Medulla oblongata (tissue), 1 donor: Measurements from ENCODE around the gene SHROOM4.

Source experiments
- DNase-seq: peaks from one replicate; pipeline ENCODE4 v3.0.0-alpha.2; 2015; ENCODE audit errors: extremely low spot score

Gene SHROOM4

DNA sequence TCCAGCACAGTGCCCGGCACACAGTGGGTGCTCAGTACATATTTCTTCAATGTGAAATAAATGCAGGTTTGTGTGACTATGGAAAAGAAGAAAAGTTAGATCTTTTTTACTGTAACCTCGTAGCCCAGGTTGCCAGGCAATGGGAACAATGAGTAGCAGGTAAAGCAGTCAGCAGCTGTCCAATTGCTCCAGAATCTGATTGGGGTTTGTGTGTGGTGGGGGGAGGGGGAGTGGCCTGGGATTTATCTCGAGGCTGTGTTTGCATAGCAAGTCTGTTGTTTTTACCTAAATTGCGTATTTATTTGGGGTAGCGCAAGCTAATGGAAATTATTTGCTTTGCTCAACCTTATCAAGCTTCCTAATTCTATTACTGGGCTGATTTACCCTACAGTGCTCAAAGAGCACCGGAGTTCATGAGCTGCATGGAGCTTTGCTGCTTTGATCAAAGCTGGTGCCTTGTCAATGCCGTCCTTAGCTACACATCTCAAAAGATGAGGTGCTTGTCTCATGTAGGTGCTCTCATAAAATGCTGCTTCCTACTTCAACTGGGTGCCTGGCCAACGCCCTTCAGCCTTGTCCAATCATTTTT lies 198.3 kb downstream of the SHROOM4 start:
- DNase-seq = no peak

DNA sequence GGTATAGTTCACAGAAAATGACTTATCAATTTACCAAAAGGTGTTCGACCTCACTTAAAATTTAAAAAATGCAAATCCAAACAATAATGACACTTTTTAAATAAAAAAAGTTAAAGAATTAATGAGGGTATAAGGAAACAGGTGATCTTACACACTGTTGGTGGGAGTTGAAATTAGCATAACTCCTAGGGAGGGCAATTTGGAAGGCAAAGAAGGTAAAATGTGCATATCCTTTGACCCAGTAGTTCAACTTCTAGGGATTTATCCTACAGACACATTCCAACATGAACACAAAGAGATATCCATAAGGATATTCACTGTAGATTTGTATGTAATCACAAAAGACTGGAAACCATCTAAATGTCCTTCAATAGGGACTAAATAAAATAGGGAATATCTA lies 199.5 kb downstream of the SHROOM4 start:
- DNase-seq = no peak

DNA sequence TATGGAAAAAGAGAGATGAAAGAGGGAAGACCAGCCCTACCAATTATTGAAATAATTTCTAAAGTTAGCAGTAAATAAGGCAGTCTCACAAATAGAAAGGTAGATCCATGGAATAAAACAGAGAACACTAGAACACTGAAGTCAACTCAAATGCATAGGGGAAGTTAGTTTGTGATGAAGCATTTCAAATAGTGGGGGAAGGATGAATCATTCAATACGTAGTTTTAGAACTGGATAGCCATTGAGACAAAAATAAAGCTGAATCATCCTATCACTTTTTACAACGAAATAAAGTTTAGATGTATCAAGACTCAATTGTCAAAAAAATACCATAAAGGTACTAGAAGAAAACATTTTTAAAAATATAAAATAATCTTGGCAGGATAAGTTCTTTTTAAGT lies 200.1 kb downstream of the SHROOM4 start:
- DNase-seq = no peak

DNA sequence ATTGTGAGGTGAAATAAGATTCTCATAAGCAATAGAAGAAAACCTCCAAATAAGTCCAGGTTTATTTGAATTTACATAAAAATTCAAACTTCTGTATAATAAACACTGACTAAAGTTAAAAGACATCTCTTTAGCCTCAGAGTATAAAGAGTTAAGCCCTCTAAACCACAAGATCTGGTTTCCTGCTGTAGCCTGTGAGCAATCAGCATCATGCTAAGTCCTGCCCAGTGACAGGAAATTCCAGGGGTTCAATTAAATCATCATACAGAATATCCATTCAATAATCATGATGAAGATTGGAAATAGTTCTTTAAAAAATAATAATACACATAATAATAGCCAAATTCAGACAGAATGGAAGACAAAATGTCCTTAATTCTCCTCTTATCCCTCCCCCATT lies 204.2 kb downstream of the SHROOM4 start:
- no peak for DNase-seq

DNA sequence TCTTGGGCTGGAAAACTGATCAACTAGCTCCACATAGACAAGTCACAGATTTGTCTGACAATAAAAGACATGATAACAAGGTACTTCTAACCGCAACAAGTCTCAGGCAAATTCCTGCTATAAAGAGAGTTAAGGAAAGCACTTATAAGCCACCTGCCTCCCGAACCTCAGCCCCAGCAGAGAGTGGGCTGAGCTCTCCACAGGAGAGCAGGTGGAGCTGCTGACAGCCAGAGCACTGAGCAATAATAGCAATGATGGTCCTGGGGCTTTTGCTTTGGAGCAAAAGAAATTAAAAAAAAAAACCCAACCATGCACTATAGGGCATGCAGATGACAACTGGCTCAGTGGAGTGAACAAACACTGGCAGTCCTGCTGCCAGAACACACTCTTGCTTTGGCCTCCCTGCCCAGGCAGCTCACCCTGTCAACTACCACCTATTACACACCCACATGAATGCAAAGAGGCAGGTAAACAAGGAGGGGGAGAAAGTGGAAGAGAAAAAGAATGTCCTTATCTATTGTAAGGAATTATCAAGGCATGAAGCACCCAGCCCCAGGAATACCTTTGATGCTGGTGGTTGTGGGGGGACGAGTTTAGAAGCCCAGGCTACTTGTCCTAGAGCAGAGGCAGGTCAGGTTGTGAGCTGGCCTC lies 207.6 kb downstream of the SHROOM4 start:
- no peak for DNase-seq

DNA sequence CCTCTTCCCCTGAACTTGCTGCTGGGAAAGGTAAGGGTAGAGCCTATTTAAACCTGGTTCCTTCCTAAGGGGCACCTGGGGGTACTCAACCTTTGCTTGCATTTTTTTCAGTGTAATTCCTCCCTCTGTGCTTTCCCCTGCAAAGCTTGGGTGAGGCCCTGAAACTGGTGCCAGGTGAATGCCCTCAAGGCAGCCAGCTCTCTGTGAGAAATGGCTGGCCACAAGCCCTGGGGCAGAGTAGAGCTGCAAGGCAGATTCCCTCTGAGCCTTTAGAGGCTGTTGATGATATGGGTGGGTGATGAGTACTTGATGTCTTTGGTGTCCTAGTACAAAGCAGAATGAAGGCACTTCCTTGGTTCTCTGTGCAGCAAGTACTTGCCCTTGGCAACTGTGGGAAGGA lies 217.9 kb downstream of the SHROOM4 start:
- DNase-seq = no peak

DNA sequence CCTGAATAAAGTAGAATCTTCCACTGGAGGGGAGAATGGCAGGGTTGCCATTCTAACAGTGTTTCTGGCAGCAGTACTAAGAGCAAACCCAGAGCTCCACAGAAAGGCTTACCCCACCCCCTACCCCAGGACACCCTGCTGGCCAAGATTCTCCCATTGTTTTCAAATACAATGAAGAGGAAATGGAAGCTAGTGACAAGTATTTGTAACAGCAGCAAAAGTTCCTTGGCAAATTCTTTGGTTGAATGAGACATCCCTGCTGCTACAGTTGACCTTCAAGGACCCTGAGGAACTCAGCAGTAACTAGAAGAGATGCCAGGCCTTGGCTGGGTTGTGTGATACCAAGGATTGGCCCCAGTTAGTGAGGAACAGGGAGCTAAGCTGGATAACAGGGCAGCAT lies 219.2 kb downstream of the SHROOM4 start:
- no peak for DNase-seq

DNA sequence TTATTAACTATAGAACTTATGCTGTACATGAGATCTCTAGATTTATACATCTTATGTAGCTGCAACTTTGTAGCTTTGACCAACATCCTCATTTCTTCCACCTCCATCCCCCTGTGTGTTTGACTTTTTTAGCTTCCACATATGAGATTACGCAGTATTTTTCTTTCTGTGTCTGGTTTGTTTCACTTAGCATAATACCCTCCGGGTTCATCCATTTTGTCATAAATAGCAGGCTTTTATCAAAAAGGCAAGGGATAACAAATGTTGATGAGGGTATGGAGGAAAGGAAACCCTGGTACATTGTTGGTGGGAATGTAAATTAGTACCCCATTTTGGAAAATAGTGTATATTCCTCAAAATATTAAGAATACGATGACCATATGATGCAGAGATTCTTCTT lies 227.0 kb downstream of the SHROOM4 start:
- no peak for DNase-seq

DNA sequence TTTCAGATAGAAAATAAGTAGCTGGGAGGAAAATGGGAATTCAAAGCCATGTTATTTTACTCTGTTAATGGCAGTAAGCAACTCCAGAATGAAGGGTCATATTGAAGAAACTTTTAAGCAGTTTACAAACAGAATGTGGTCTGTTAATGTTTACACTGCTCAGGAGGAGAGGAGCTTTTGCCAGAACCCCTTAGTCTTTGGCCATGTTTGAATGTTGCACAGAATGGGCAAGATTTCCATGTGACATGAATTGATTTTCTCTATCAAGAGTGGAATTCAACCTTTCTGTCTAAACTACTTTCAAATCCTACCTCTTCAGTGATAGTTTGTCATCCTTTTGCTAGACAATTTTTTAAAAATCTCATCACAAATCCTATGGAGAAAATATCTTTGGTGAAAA lies 227.6 kb downstream of the SHROOM4 start:
- DNase-seq = no peak

DNA sequence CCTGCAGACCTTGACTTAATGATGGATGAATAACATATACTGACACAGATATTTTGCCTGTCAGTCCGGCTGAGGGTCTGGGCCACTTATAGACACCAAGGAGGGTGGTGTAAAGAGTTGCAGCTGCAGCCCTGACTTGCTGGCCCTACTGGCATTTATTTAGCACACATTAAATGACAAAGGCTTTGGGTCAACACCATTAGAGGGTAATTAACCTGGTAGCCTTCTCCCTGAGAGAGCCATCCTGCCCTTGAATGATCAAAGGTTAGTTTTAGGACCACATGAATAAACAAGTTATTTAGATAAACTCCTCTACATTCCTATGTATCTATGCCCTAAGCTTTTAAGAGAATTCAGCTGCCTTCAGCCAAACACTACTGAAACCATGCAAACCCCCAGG lies 232.6 kb downstream of the SHROOM4 start:
- no peak for DNase-seq

DNA sequence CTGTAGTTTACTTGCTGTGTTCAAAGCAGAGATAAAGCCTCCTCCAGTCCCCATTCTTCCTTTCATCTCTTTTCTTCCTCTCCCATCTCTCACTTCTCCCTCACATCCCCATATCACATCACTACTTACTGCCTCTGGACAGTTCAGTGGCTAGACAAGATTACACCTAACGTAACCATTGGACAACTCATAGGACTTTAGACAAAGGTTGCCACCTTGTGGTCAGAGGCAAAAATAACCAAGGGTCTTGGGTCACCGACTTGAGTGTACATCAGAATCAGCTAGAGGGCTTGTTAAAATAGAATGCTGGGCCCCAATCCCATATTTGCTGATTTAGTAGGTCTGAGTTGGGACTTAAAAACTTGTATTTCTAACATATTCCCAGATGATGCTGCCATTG lies 234.0 kb downstream of the SHROOM4 start:
- peak; percentile 82 for DNase-seq

DNA sequence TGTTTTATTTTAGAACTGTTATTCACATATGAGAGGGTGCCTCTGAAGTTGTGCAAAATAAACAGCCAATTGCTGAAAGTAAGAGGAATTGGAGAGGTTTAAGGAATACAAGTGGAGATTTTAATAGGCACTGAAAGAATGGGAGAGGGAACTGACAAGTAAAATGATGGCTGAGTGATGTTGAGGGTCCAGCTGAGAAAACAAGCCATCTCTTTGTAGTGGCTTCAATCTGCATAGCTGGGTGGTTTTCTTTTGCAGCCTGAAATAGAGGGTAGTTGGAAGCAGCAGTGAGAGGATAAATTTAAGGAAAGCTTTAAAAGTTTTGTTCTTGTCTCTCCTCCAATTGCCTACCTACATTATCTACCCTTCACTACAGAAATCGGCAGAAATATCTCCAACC lies 236.7 kb downstream of the SHROOM4 start:
- DNase-seq = no peak

DNA sequence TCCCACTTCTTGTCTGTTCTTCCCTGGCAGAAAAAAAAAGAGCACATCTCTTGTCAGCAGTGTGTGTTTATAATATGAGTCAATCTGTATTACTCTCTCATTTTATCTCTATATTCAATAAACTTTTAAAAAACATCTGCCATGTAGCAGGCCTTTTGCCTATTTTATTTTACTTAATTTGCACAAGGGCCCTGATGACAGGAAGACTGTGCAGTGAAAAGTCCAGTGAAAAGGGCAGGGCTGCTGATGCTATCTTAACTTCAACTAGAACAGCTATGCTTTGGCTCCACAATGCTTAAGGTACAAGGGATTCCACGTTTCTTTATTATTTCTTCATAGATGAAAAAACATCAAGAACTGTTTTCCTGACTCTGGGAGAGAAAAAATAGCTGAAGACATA lies 246.4 kb downstream of the SHROOM4 start:
- DNase-seq = no peak

DNA sequence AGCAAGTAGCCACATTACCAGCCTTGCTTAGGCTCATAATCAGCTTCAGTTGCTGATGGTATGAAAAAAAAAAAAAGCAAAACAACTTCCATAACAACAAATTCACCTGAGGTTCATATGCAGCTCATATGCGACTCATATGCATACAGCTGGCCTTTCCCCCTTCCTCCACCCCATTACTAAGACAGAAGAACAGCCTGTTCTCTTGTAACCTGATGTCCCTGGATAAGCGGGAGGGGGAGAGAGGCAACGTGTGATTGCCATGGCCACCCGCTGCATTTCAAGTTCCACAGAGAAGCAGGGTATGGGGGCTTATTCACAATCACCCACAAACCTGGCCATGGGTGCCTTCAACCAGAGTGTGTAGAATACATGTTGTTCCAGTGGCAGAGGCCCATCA lies 248.3 kb downstream of the SHROOM4 start:
- DNase-seq = no peak
